HepG2 (cell line): ENCODE measurements around the gene SRP72. TPM values are rescaled to one million over a fixed set of nuclear protein-coding genes. Genes with fewer than 3 reads are reported as not detected.
A peak's percentile ranks its signal among the peaks of the same experiment; 100 is the strongest.

Source experiments
- CBX5 ChIP-seq: sonication (generic); formaldehyde crosslinking; IDR thresholded peaks from 2 replicates; pipeline ENCODE4 v1.4.0; 2020; ENCODE audit warnings: missing genetic modification reagents, borderline replicate concordance
- GPBP1L1 ChIP-seq: sonication (generic); formaldehyde crosslinking; IDR thresholded peaks from 2 replicates; pipeline ENCODE4 v1.5.0; 2020; ENCODE audit warnings: mild to moderate bottlenecking, missing genetic modification reagents
- HINFP ChIP-seq: sonication (generic); formaldehyde crosslinking; IDR thresholded peaks from 2 replicates; pipeline ENCODE4 v1.4.0; 2020; ENCODE audit warnings: low read depth, mild to moderate bottlenecking, missing genetic modification reagents
- HMG20B ChIP-seq: conservative IDR thresholded peaks from 2 replicates; pipeline ENCODE4 v1.6.1; 2016; ENCODE audit warnings: missing genetic modification reagents, missing compliant biosample characterization
- HMGXB4 ChIP-seq, 2 experiments: sonication (generic) in 1 of 2; formaldehyde crosslinking in 1 of 2; IDR thresholded peaks; 2 replicates each; pipeline versions ENCODE4 v1.4.0 to v1.6.1; 2018 to 2020; ENCODE audit warnings: missing genetic modification reagents in 2 of 2, borderline replicate concordance in 1 of 2, low read depth in 1 of 2, mild to moderate bottlenecking in 1 of 2, missing biosample characterization in 1 of 2
- MED1 ChIP-seq: sonication (generic); formaldehyde crosslinking; IDR thresholded peaks from 2 replicates; pipeline ENCODE4 v1.4.0; 2020; ENCODE audit warnings: missing genetic modification reagents
- NCOR1 ChIP-seq: fragments of 200-600 bp; sonication (generic); IDR thresholded peaks from 2 replicates; pipeline ENCODE4 v1.7.0; 2017; ENCODE audit warnings: antibody characterized with exemption, low read length, borderline replicate concordance
- NFRKB ChIP-seq: fragments of 450-650 bp; IDR thresholded peaks from 2 replicates; pipeline ENCODE4 v1.6.1; 2017
- SMAD3 ChIP-seq: sonication (generic); formaldehyde crosslinking; IDR thresholded peaks from 2 replicates; pipeline ENCODE4 v1.4.0; 2020; ENCODE audit warnings: missing genetic modification reagents
- SNRNP70 ChIP-seq: fragments of 200-400 bp; formaldehyde crosslinking; IDR thresholded peaks from 2 replicates; pipeline ENCODE4 v1.6.1; 2017; ENCODE audit warnings: mild to moderate bottlenecking, low read depth, low read length, moderate library complexity
- STAT6 ChIP-seq: sonication (generic); formaldehyde crosslinking; IDR thresholded peaks from 2 replicates; pipeline ENCODE4 v1.4.0; 2020; ENCODE audit warnings: missing genetic modification reagents, mild to moderate bottlenecking, borderline replicate concordance
- ZBTB33 ChIP-seq: sonication (generic); formaldehyde crosslinking; IDR thresholded peaks from 2 replicates; pipeline ENCODE4 v1.4.0; 2020; ENCODE audit warnings: missing genetic modification reagents
- ZFP91 ChIP-seq: sonication (generic); formaldehyde crosslinking; IDR thresholded peaks from 2 replicates; pipeline ENCODE4 v1.9.0; 2022; ENCODE audit warnings: missing genetic modification reagents, mild to moderate bottlenecking, borderline replicate concordance
- ZSCAN5A ChIP-seq: sonication (generic); formaldehyde crosslinking; IDR thresholded peaks from 2 replicates; pipeline ENCODE4 v1.8.0; 2022; ENCODE audit warnings: mild to moderate bottlenecking, missing genetic modification reagents, borderline replicate concordance
- polyA plus RNA-seq, 8 experiments: library from polyadenylated mRNA; depleted of rRNA in 3 of 8; stranded (reverse) in 7 of 8; unstranded in 1 of 8; fragments of >200 nt; fragmentation: Illumina TruSeq in 4 of 8; extraction: Trizol in 4 of 8; gene quantifications; 2 replicates each; pipeline versions ENCODE4 v1.2.1 to v1.2.3, GENCODE V29; 2011 to 2016; ENCODE audit warnings: low read depth in 4 of 8, missing spikeins in 1 of 8, mixed read lengths in 1 of 8; ENCODE audit not compliant: insufficient read depth in 1 of 8
- total RNA-seq, 5 experiments: library from RNA; depleted of rRNA; stranded (reverse); fragments of >200 nt; fragmentation: Illumina TruSeq; extraction: Trizol; gene quantifications; 2 replicates each; pipeline ENCODE4 v1.2.3, GENCODE V29; 2016; ENCODE audit warnings: low read depth in 1 of 5

SRP72 gene
- total and polyA plus RNA-seq, 2 of the 13 experiments (the other 11 are each of a cell fraction or from before 2014, with no cell fraction given) = 64.9 to 75.6 TPM

- TF ChIP-seq HMGXB4 (CRISPR knock-in tag; IDR thresholded peaks at IDR 0.05; ENCODE audit: borderline replicate concordance in 1 of 2, low read depth in 1 of 2) = peak; percentile 60 to 73; a peak in 3 of 4 replicates
- TF ChIP-seq GPBP1L1 = no peak
- TF ChIP-seq ZFP91 = peak; percentile 88; the same call in 1 of the 2 replicates
- TF ChIP-seq ZSCAN5A (CRISPR knock-in tag) = no peak; the same call in 1 of the 2 replicates
- TF ChIP-seq HINFP (CRISPR knock-in tag) = no peak
- TF ChIP-seq CBX5 (CRISPR knock-in tag) = 0 out of 2 replicates have a peak, but pooled peaks have one; percentile 10
- peak; percentile 36; the same call in 1 of the 2 replicates for TF ChIP-seq NCOR1
- no peak for TF ChIP-seq HMG20B (CRISPR knock-in tag)
- no peak for TF ChIP-seq SMAD3
- TF ChIP-seq ZBTB33 = no peak
- TF ChIP-seq NFRKB = no peak
- no peak for TF ChIP-seq SNRNP70
- TF ChIP-seq MED1 (CRISPR knock-in tag) = peak; percentile 58; the same call in 1 of the 2 replicates
- TF ChIP-seq STAT6 (CRISPR knock-in tag) = peak; percentile 73; the same call in 1 of the 2 replicates
Observed at GRCh38 chr4:56435140-56435926, 32.1 kb upstream of the SRP72 start, which contains the start of gene PPAT (continued).
